Hematopoietic multipotent progenitor cell treated with erythropoietin and hydrocortisone succinate and interleukin-3 and kit ligand, for 17 days (in vitro differentiated cells): Measurements from ENCODE around the gene SDF2L1.
"Not testable (repeated sequence)": the region's sequence is repeated elsewhere in the genome, so short reads cannot be mapped to it uniquely, and the experiment has no call there.

ENCODE experiments used
- DNase-seq: peaks from one replicate; pipeline ENCODE4 v3.0.0-alpha.2; 2015; ENCODE audit warnings: low spot score

The SDF2L1 gene

GRCh38 chr22:21686634-21687393 is 44.7 kb downstream of the SDF2L1 start:
- no peak for DNase-seq

- no peak for DNase-seq
Observed at GRCh38 chr22:21687685-21688259, 45.7 kb downstream of the SDF2L1 start.

- DNase-seq, result no peak
Observed at GRCh38 chr22:21688341-21688705, 46.2 kb downstream of the SDF2L1 start.

- no peak for DNase-seq
Observed at GRCh38 chr22:21688706-21689381, 46.7 kb downstream of the SDF2L1 start.

- no peak for DNase-seq
Observed at GRCh38 chr22:21690401-21690801, 48.3 kb downstream of the SDF2L1 start.

- no peak for DNase-seq
Observed at GRCh38 chr22:21691816-21692215, 49.7 kb downstream of the SDF2L1 start.

- DNase-seq, result not testable (repeated sequence)
Observed at GRCh38 chr22:21692856-21693255, 50.8 kb downstream of the SDF2L1 start.

- DNase-seq, result no peak
Observed at GRCh38 chr22:21693333-21693998, 51.4 kb downstream of the SDF2L1 start.
